Thymus (tissue), 11 donors: ENCODE measurements around the gene GPR101. TPM values are rescaled to one million over a fixed set of nuclear protein-coding genes. Genes with fewer than 3 reads are reported as not detected.
"Not testable (repeated sequence)": the region's sequence is repeated elsewhere in the genome, so short reads cannot be mapped to it uniquely, and the experiment has no call there.

Experiments used
- DNase-seq, 9 donors: peaks; one replicate each; pipeline ENCODE4 v3.0.0-alpha.2; 2013; ENCODE audit warnings: low spot score in 9 of 9, low read depth in 6 of 9, missing footprints in 1 of 9
- H3K27ac ChIP-seq, 2 donors: one replicate each; pipeline ENCODE4 v1.5.1; 2013; ENCODE audit warnings: control low read depth in 1 of 2, low read depth in 1 of 2, low read length in 1 of 2, mild to moderate bottlenecking in 1 of 2, moderate library complexity in 1 of 2
- H3K27me3 ChIP-seq, 2 donors: one replicate each; pipeline ENCODE4 v1.5.1; 2013; ENCODE audit warnings: low read length in 1 of 2; ENCODE audit not compliant: control insufficient read depth in 2 of 2, insufficient read depth in 1 of 2
- H3K36me3 ChIP-seq, 2 donors: one replicate each; pipeline ENCODE4 v1.5.1; 2013; ENCODE audit warnings: low read length in 1 of 2, mild to moderate bottlenecking in 1 of 2, moderate library complexity in 1 of 2; ENCODE audit not compliant: control insufficient read depth in 2 of 2, insufficient read depth in 2 of 2
- H3K4me1 ChIP-seq, 2 donors: one replicate each; pipeline ENCODE4 v1.5.1; 2013; ENCODE audit warnings: low read length in 2 of 2; ENCODE audit not compliant: control insufficient read depth in 2 of 2, insufficient read depth in 2 of 2
- H3K4me3 ChIP-seq, 2 donors: one replicate each; pipeline ENCODE4 v1.5.1; 2013; ENCODE audit warnings: low read length in 2 of 2, control low read depth in 1 of 2, mild to moderate bottlenecking in 1 of 2
- H3K9me3 ChIP-seq, 2 donors: one replicate each; pipeline ENCODE4 v1.5.1; 2013; ENCODE audit warnings: low read length in 1 of 2, mild to moderate bottlenecking in 1 of 2; ENCODE audit not compliant: control insufficient read depth in 2 of 2, insufficient read depth in 1 of 2
- WGBS: extraction: QIAGEN DNeasy Blood & Tissue Kit; methylation state at CpG from one replicate; pipeline ENCODE4 v1.1.7; 2013; 5-methylcytosine and 5-hydroxymethylcytosine counted together
- polyA plus RNA-seq: library from polyadenylated mRNA; stranded (reverse); fragments of 200-250 nt; gene quantifications from one replicate; pipeline ENCODE4 v1.2.3, GENCODE V29; 2013
- total RNA-seq: library from RNA; stranded (reverse); fragments of 120-200 nt; gene quantifications from one replicate; pipeline ENCODE4 v1.2.4, GENCODE V29; 2013
- donor health status: healthy.

The GPR101 gene
- total and polyA plus RNA-seq, 2 donors: 0.02 TPM; not detected in 1

- peak in 7 of 9 donors; percentile 19 to 73 (median 36) for DNase-seq
- peak overlapping the region; percentile 34 to 40 for H3K4me3 ChIP-seq
- H3K9me3 ChIP-seq: peaks cover 0 to 8% of the 10 kb centered on the region in 2 donors
- 2% methylated on average over 49 of the region's 49 CpGs for WGBS
- peaks cover 2 to 12% of the 10 kb centered on the region in 2 donors for H3K4me1 ChIP-seq
- no peak overlapping the region for H3K27ac ChIP-seq
- H3K36me3 ChIP-seq: no peaks in the 10 kb centered on the region
- H3K27me3 ChIP-seq: peaks cover 15 to 75% of the 10 kb centered on the region in 2 donors
These were observed 2.1 kb downstream of the GPR101 start for GRCh38 chrX:137031517-137032340.

GRCh38 chrX:137031039-137031438, 2.8 kb downstream of the GPR101 start:
- Histone ChIP-seq H3K4me1 (peaks cover 2 to 12% of the 10 kb centered on the region in 2 donors), H3K4me3 (no peak overlapping the region), H3K27ac (no peak overlapping the region), H3K9me3 (peaks cover 0 to 8% of the 10 kb centered on the region in 2 donors), H3K27me3 (peaks cover 13 to 71% of the 10 kb centered on the region in 2 donors), H3K36me3 (no peaks in the 10 kb centered on the region)
- WGBS: 23% methylated on average over 16 of the region's 16 CpGs
- no peak for DNase-seq

- Histone ChIP-seq H3K36me3 (no peaks in the 10 kb centered on the region), H3K27me3 (peaks cover 9 to 54% of the 10 kb centered on the region in 2 donors), H3K9me3 (peaks cover 0 to 8% of the 10 kb centered on the region in 2 donors)
These were observed 5.1 kb downstream of the GPR101 start for GRCh38 chrX:137028699-137029098.

GRCh38 chrX:137025930-137026329, 7.9 kb downstream of the GPR101 start:
- WGBS: 27% methylated on average over 5 of the region's 5 CpGs
- Histone ChIP-seq H3K36me3 (no peaks in the 10 kb centered on the region), H3K27ac (no peak overlapping the region), H3K9me3 (no peaks in the 10 kb centered on the region), H3K4me1 (no peaks in the 10 kb centered on the region), H3K4me3 (no peak overlapping the region), H3K27me3 (peaks cover 6 to 30% of the 10 kb centered on the region in 2 donors)
- no peak for DNase-seq

More at GRCh38 chrX:137028699-137029098, 5.1 kb downstream of the GPR101 start:
- peaks cover 0 to 12% of the 10 kb centered on the region in 2 donors for H3K4me1 ChIP-seq
- H3K27ac ChIP-seq: no peak overlapping the region
- no peak overlapping the region for H3K4me3 ChIP-seq
- DNase-seq: no peak
- WGBS: 79% methylated on average over 2 of the region's 2 CpGs

- H3K4me1 ChIP-seq, DNase-seq, H3K27ac ChIP-seq, H3K9me3 ChIP-seq, H3K36me3 ChIP-seq, H3K27me3 ChIP-seq, H3K4me3 ChIP-seq: not testable (repeated sequence)
- 90% methylated on average over 18 of the region's 31 CpGs for WGBS
These were observed 33.6 kb downstream of the GPR101 start for GRCh38 chrX:137000236-137000635.

GRCh38 chrX:136999024-136999423, 34.8 kb downstream of the GPR101 start:
- Histone ChIP-seq H3K27ac (no peak overlapping the region), H3K4me1 (no peaks in the 10 kb centered on the region), H3K27me3 (no peaks in the 10 kb centered on the region), H3K9me3 (peaks cover 0 to 6% of the 10 kb centered on the region in 2 donors), H3K4me3 (no peak overlapping the region), H3K36me3 (no peaks in the 10 kb centered on the region)
- no peak for DNase-seq
- WGBS: 65% methylated on average over 3 of the region's 3 CpGs

Other genes with a start within 250 kb of the GPR101 start
- 308 TPM for gene RBMX, start 153.3 kb downstream of the GPR101 start, total RNA-seq
- 131 TPM for gene RBMX, start 153.3 kb downstream of the GPR101 start, polyA plus RNA-seq